GM11168 (cell line): ENCODE results near the gene SYNPR.

Experiments used
- in situ Hi-C: fragments of 300-500 bp; cut with MboI; formaldehyde crosslinking; loops from one replicate; pipeline ENCODE4 v1.12.0; 2022; ENCODE audit warnings: low sequenced_read_pairs; ENCODE audit not compliant: unreplicated experiment

The SYNPR gene

GRCh38 chr3:63364910-63365309 is 86.8 kb downstream of the SYNPR start:
- in situ Hi-C loops, result no loop called here

- in situ Hi-C loops, result no loop called here
Observed at GRCh38 chr3:63365671-63366070, 87.6 kb downstream of the SYNPR start.

- in situ Hi-C loops, result no loop called here
Observed at GRCh38 chr3:63370094-63370493, 92.0 kb downstream of the SYNPR start.

- in situ Hi-C loops, result no loop called here
Observed at GRCh38 chr3:63383040-63383439, 104.9 kb downstream of the SYNPR start.

- in situ Hi-C loops, result no loop called here
Observed at GRCh38 chr3:63384382-63384781, 106.3 kb downstream of the SYNPR start.

- in situ Hi-C loops, result no loop called here
Observed at GRCh38 chr3:63385629-63386028, 107.5 kb downstream of the SYNPR start.

- in situ Hi-C loops, result no loop called here
Observed at GRCh38 chr3:63386568-63386967, 108.5 kb downstream of the SYNPR start.

- in situ Hi-C loops, result no loop called here
Observed at GRCh38 chr3:63387568-63387967, 109.5 kb downstream of the SYNPR start.

GRCh38 chr3:63390710-63391230 is 112.7 kb downstream of the SYNPR start:
- in situ Hi-C loops, result no loop called here

- in situ Hi-C loops, result no loop called here
Observed at GRCh38 chr3:63395960-63396359, 117.9 kb downstream of the SYNPR start.

GRCh38 chr3:63400246-63400860 is 122.2 kb downstream of the SYNPR start:
- in situ Hi-C loops, result no loop called here

GRCh38 chr3:63405882-63406281 is 127.8 kb downstream of the SYNPR start:
- in situ Hi-C loops, result no loop called here

- in situ Hi-C loops, result no loop called here
Observed at GRCh38 chr3:63413523-63413922, 135.4 kb downstream of the SYNPR start.

- in situ Hi-C loops, result no loop called here
Observed at GRCh38 chr3:63414607-63415006, 136.5 kb downstream of the SYNPR start.

- in situ Hi-C loops, result no loop called here
Observed at GRCh38 chr3:63429905-63430304, 151.8 kb downstream of the SYNPR start.

- in situ Hi-C loops, result no loop called here
Observed at GRCh38 chr3:63430875-63431274, 152.8 kb downstream of the SYNPR start.

- in situ Hi-C loops, result no loop called here
Observed at GRCh38 chr3:63437858-63438257, 159.8 kb downstream of the SYNPR start.

- in situ Hi-C loops, result no loop called here
Observed at GRCh38 chr3:63438826-63439371, 160.8 kb downstream of the SYNPR start.

- in situ Hi-C loops, result no loop called here
Observed at GRCh38 chr3:63441262-63441661, 163.2 kb downstream of the SYNPR start.

GRCh38 chr3:63442918-63443317 is 164.8 kb downstream of the SYNPR start:
- in situ Hi-C loops, result no loop called here

- in situ Hi-C loops, result no loop called here
Observed at GRCh38 chr3:63450023-63450422, 171.9 kb downstream of the SYNPR start.
